OCI-LY3 (cell line): ENCODE data around the gene ATP2B3.

Experiments used
- H2AFZ ChIP-seq: fragments of 200-600, 300-600 bp; shearing (Covaris generic); 2 replicates; pipeline ENCODE4 v1.6.0; 2014; ENCODE audit warnings: antibody characterized with exemption, low read depth, low read length
- H3K27ac ChIP-seq: fragments of 200-600, 300-600 bp; sonication (generic); 2 replicates; pipeline ENCODE4 v1.5.1; 2014; ENCODE audit warnings: mild to moderate bottlenecking, low read length, moderate library complexity, mixed read lengths
- H3K27me3 ChIP-seq: fragments of 200-600, 300-600 bp; sonication (generic); 2 replicates; pipeline ENCODE4 v1.6.1; 2014; ENCODE audit warnings: low read depth, low read length, mixed read lengths
- H3K36me3 ChIP-seq: fragments of 200-600, 300-600 bp; sonication (generic); replicated peaks from 2 replicates; pipeline ENCODE3; 2014; ENCODE audit warnings: low read depth, low read length, mixed read lengths
- H3K4me1 ChIP-seq: fragments of 300-600, 200-600 bp; sonication (generic); 2 replicates; pipeline ENCODE4 v1.6.1; 2014; ENCODE audit warnings: low read length, mixed read lengths
- H3K4me2 ChIP-seq: fragments of 200-600, 300-600 bp; sonication (generic); 2 replicates; pipeline ENCODE4 v1.6.1; 2014; ENCODE audit warnings: low read length, mixed read lengths
- H3K4me3 ChIP-seq: fragments of 300-600, 200-600 bp; sonication (generic); 2 replicates; pipeline ENCODE4 v1.5.1; 2014; ENCODE audit warnings: antibody characterized with exemption, mild to moderate bottlenecking, low read length, moderate library complexity
- H3K79me2 ChIP-seq: fragments of 300-600, 200-600 bp; shearing (Covaris generic); 2 replicates; pipeline ENCODE4 v1.6.1; 2014; ENCODE audit warnings: mild to moderate bottlenecking, low read length, mixed read lengths
- H3K9ac ChIP-seq: fragments of 300-600, 200-600 bp; shearing (Covaris generic); 2 replicates; pipeline ENCODE4 v1.6.0; 2014; ENCODE audit warnings: mild to moderate bottlenecking, low read length, moderate library complexity
- H3K9me3 ChIP-seq: fragments of 200-600, 300-600 bp; shearing (Covaris generic); 2 replicates; pipeline ENCODE4 v1.6.1; 2014; ENCODE audit warnings: low read length, mixed read lengths; ENCODE audit not compliant: insufficient read depth
- H4K20me1 ChIP-seq: fragments of 200-600, 300-600 bp; sonication (generic); 2 replicates; pipeline ENCODE4 v1.6.1; 2016; ENCODE audit warnings: low read length, mixed read lengths; ENCODE audit not compliant: insufficient read depth
- EZH2phosphoT487 ChIP-seq: fragments of 200-600 bp; shearing (Covaris generic); IDR thresholded peaks from 2 replicates; pipeline ENCODE4 v1.6.1; 2018; ENCODE audit warnings: antibody characterized with exemption, mixed run types, low read depth
- TF ChIP-seq, protein P1 (sequence below): fragments of 200-600, 300-600 bp; sonication (generic); IDR thresholded peaks from 2 replicates; pipeline ENCODE4 v1.5.1; 2014; ENCODE audit warnings: antibody characterized with exemption, low read length, low read depth

The ATP2B3 gene

DNA sequence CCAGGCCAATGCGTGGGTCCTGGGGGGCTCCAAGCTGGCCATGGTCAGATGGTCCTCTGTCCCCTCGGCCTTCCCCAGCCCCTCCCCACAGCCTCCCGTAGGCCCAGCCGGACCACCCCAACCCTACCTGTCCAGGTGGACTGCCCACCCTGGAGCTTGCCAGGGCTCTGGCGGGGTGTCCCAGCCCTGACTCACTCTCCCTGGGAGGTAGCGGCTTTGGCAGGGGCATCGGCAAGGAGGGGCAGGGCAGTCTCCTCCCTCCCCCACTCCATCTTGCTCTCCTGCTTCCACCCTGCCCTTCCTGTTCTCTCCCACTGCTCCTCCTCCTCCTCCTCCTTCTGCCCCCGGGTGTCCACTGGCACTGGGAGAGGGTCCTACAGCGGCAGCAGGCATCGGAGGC, 15.3 kb upstream of the ATP2B3 start:
- Histone ChIP-seq H3K4me2 (no peak overlapping the region), H2AFZ (no peak overlapping the region), H3K9ac (no peak overlapping the region), H4K20me1 (no peaks in the 10 kb centered on the region), H3K4me3 (no peak overlapping the region), H3K9me3 (no peaks in the 10 kb centered on the region), H3K27ac (no peak overlapping the region), H3K79me2 (no peaks in the 10 kb centered on the region), H3K36me3 (no peaks in the 10 kb centered on the region), H3K27me3 (no peaks in the 10 kb centered on the region), H3K4me1 (no peaks in the 10 kb centered on the region)
- TF ChIP-seq, protein P1, sequence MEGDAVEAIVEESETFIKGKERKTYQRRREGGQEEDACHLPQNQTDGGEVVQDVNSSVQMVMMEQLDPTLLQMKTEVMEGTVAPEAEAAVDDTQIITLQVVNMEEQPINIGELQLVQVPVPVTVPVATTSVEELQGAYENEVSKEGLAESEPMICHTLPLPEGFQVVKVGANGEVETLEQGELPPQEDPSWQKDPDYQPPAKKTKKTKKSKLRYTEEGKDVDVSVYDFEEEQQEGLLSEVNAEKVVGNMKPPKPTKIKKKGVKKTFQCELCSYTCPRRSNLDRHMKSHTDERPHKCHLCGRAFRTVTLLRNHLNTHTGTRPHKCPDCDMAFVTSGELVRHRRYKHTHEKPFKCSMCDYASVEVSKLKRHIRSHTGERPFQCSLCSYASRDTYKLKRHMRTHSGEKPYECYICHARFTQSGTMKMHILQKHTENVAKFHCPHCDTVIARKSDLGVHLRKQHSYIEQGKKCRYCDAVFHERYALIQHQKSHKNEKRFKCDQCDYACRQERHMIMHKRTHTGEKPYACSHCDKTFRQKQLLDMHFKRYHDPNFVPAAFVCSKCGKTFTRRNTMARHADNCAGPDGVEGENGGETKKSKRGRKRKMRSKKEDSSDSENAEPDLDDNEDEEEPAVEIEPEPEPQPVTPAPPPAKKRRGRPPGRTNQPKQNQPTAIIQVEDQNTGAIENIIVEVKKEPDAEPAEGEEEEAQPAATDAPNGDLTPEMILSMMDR = no peak
- TF ChIP-seq EZH2phosphoT487 = no peak

DNA sequence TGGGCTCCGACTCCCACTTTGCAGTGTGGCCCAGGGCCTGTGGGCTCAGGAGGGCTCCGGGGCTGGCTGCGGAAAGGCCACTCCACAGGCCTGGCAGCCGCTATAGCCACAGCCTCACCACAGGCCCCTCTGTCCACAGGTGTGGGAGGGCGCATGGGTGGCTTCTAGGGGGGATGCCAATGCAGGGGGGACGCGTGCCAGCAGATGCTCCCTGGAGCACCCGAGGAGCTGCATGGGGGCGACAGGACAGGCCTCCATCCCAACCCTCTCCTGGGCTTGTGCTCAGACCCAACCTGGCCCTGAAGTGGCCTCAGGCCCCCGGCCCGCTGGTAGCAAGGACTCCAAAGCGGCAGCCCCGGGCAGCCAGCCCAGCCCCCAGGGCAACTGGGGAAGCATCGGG, 14.6 kb upstream of the ATP2B3 start:
- Histone ChIP-seq H3K79me2 (no peaks in the 10 kb centered on the region), H3K4me3 (no peak overlapping the region), H2AFZ (no peak overlapping the region), H3K36me3 (no peaks in the 10 kb centered on the region), H3K9me3 (no peaks in the 10 kb centered on the region), H3K4me2 (no peak overlapping the region), H4K20me1 (no peaks in the 10 kb centered on the region), H3K27ac (no peak overlapping the region), H3K4me1 (peaks cover 2% of the 10 kb centered on the region; the same call in 1 of the 2 replicates), H3K27me3 (no peaks in the 10 kb centered on the region), H3K9ac (no peak overlapping the region)
- TF ChIP-seq, protein P1 = no peak
- no peak for TF ChIP-seq EZH2phosphoT487

DNA sequence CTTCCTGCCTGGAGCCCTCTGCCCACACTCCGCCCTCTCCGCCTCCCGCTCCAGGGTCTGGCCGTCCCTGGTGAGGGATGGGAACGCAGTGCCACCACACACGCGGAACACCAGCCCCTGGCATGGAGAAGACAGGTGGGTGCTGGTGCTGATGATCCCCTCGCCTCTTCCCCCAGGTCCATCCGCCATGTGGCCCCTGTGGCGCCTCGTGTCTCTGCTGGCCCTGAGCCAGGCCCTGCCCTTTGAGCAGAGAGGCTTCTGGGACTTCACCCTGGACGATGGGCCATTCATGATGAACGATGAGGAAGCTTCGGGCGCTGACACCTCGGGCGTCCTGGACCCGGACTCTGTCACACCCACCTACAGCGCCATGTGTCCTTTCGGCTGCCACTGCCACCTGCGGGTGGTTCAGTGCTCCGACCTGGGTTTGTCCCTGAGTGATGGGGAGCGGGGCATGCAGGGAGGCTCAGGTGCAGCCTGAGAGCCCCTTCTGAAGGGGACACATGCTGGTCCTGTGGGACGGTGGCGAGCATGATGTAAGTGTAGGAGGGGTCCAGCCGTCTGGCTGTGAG, 12.9 kb upstream of the ATP2B3 start:
- no peaks in the 10 kb centered on the region for H3K79me2 ChIP-seq
- peaks cover 4% of the 10 kb centered on the region; the same call in 1 of the 2 replicates for H3K4me1 ChIP-seq
- H3K36me3 ChIP-seq = no peaks in the 10 kb centered on the region
- H3K9ac ChIP-seq = no peak overlapping the region
- no peak overlapping the region for H2AFZ ChIP-seq
- TF ChIP-seq, protein P1 = no peak
- no peak for TF ChIP-seq EZH2phosphoT487
- H4K20me1 ChIP-seq = no peaks in the 10 kb centered on the region
- H3K27ac ChIP-seq = no peak overlapping the region
- H3K27me3 ChIP-seq = no peaks in the 10 kb centered on the region
- no peak overlapping the region for H3K4me3 ChIP-seq
- no peak overlapping the region for H3K4me2 ChIP-seq
- no peaks in the 10 kb centered on the region for H3K9me3 ChIP-seq

DNA sequence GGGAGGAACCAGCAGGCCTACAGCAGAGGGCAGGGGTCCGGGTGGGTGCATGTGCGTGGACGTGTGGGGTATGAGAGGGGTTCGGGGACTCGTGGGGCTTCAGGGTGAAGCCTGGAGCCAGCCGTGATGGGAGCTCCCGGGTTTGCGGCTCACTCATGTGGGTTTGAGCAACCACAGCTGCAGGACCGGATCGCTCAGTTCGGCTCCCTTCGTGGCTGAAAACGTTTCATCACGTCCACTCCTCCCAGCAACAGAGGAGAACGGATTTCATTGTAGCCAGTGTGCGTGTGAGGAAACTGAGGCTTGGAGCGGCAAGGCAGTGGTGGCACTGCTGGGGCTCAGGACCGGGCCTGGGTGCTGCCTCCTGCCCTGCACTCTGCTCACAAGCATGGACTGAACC, 12.1 kb upstream of the ATP2B3 start:
- Histone ChIP-seq H3K27me3 (no peaks in the 10 kb centered on the region), H3K4me2 (no peak overlapping the region), H3K36me3 (no peaks in the 10 kb centered on the region), H3K27ac (no peak overlapping the region), H2AFZ (no peak overlapping the region), H3K79me2 (no peaks in the 10 kb centered on the region), H3K4me3 (no peak overlapping the region), H3K9me3 (no peaks in the 10 kb centered on the region), H4K20me1 (no peaks in the 10 kb centered on the region), H3K4me1 (peaks cover 4% of the 10 kb centered on the region; the same call in 1 of the 2 replicates), H3K9ac (no peak overlapping the region)
- TF ChIP-seq, protein P1 = no peak
- TF ChIP-seq EZH2phosphoT487 = no peak
